SK-N-SH treated with all-trans-retinoic acid at 6 μM for 48 hours (cell line): ENCODE data around the gene KRTCAP2.

Experiments
- CREB5 ChIP-seq: fragments of 250-450 bp; sonication (Bioruptor Pico); IDR thresholded peaks from 2 replicates; pipeline ENCODE4 v1.5.1; 2020; ENCODE audit warnings: low read depth, mild to moderate bottlenecking, moderate library complexity
- GLIS3 ChIP-seq: fragments of 250-450 bp; sonication (Bioruptor Pico); IDR thresholded peaks from 2 replicates; pipeline ENCODE4 v1.5.0; 2020; ENCODE audit warnings: mild to moderate bottlenecking, moderate library complexity
- OSR1 ChIP-seq: fragments of 250-450 bp; sonication (Bioruptor Pico); IDR thresholded peaks from 2 replicates; pipeline ENCODE4 v1.8.0; 2022; ENCODE audit warnings: moderate library complexity, mild to moderate bottlenecking, inconsistent platforms
- PPARA ChIP-seq: fragments of 250-450 bp; sonication (Bioruptor Pico); IDR thresholded peaks from 2 replicates; pipeline ENCODE4 v1.5.0; 2020; ENCODE audit warnings: mild to moderate bottlenecking, borderline replicate concordance
- ZC3H10 ChIP-seq: fragments of 250-450 bp; sonication (Bioruptor Pico); IDR thresholded peaks from 2 replicates; pipeline ENCODE4 v1.5.1; 2021; ENCODE audit warnings: mild to moderate bottlenecking, moderate library complexity
- ZFP30 ChIP-seq: fragments of 450-650 bp; formaldehyde crosslinking; IDR thresholded peaks from 2 replicates; pipeline ENCODE4 v1.5.0; 2022; ENCODE audit warnings: mild to moderate bottlenecking, moderate library complexity
- ZNF70 ChIP-seq: fragments of 450-650 bp; formaldehyde crosslinking; IDR thresholded peaks from 2 replicates; pipeline ENCODE4 v1.5.0; 2020; ENCODE audit warnings: mild to moderate bottlenecking, moderate library complexity
- TF ChIP-seq, protein P1 (sequence below): fragments of 250-450 bp; sonication (Bioruptor Pico); IDR thresholded peaks from 2 replicates; pipeline ENCODE4 v1.5.0; 2020; ENCODE audit warnings: mild to moderate bottlenecking, moderate library complexity

- TF ChIP-seq PPARA (CRISPR knock-in tag) (no peak), OSR1 (no peak), ZC3H10 (CRISPR knock-in tag) (no peak), ZNF70 (CRISPR knock-in tag) (no peak), GLIS3 (CRISPR knock-in tag) (no peak), CREB5 (CRISPR knock-in tag) (no peak), ZFP30 (CRISPR knock-in tag) (no peak)
- TF ChIP-seq, protein P1, sequence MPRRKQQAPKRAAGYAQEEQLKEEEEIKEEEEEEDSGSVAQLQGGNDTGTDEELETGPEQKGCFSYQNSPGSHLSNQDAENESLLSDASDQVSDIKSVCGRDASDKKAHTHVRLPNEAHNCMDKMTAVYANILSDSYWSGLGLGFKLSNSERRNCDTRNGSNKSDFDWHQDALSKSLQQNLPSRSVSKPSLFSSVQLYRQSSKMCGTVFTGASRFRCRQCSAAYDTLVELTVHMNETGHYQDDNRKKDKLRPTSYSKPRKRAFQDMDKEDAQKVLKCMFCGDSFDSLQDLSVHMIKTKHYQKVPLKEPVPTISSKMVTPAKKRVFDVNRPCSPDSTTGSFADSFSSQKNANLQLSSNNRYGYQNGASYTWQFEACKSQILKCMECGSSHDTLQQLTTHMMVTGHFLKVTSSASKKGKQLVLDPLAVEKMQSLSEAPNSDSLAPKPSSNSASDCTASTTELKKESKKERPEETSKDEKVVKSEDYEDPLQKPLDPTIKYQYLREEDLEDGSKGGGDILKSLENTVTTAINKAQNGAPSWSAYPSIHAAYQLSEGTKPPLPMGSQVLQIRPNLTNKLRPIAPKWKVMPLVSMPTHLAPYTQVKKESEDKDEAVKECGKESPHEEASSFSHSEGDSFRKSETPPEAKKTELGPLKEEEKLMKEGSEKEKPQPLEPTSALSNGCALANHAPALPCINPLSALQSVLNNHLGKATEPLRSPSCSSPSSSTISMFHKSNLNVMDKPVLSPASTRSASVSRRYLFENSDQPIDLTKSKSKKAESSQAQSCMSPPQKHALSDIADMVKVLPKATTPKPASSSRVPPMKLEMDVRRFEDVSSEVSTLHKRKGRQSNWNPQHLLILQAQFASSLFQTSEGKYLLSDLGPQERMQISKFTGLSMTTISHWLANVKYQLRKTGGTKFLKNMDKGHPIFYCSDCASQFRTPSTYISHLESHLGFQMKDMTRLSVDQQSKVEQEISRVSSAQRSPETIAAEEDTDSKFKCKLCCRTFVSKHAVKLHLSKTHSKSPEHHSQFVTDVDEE (CRISPR knock-in tag), result no peak
Observed at GRCh38 chr1:155186067-155186793, 13.1 kb upstream of the KRTCAP2 start.
